ENCODE data around the gene SNCAIP.
"Not testable (repeated sequence)": the region's sequence is repeated elsewhere in the genome, so short reads cannot be mapped to it uniquely, and the experiment has no call there.

The SNCAIP gene

GRCh38 chr5:122353361-122353760 lies 41.3 kb downstream of the SNCAIP start:
- H3K27me3 ChIP-seq (replicated peaks; ENCODE audit: control insufficient read depth, insufficient read depth, low read length, poor library complexity, severe bottlenecking); H3K27ac ChIP-seq (ENCODE audit: insufficient read depth, low read length, poor library complexity, severe bottlenecking): not testable (repeated sequence)

GRCh38 chr5:122354293-122354692 lies 42.3 kb downstream of the SNCAIP start:
- Histone ChIP-seq H3K27me3 (replicated peaks; ENCODE audit: control insufficient read depth, insufficient read depth, low read length, poor library complexity, severe bottlenecking) (no peaks in the 10 kb centered on the region), H3K4me3 (ENCODE audit: insufficient read depth, low read depth, low read length, poor library complexity, severe bottlenecking) (no peak overlapping the region), H3K9me3 (ENCODE audit: control insufficient read depth, low read length) (no peaks in the 10 kb centered on the region), H3K36me3 (ENCODE audit: control insufficient read depth, insufficient read depth, low read length) (no peaks in the 10 kb centered on the region), H3K27ac (ENCODE audit: insufficient read depth, low read length, poor library complexity, severe bottlenecking) (no peak overlapping the region), H3K4me1 (ENCODE audit: control insufficient read depth, insufficient read depth, low read length, poor library complexity, severe bottlenecking) (no peaks in the 10 kb centered on the region)
- no peak for DNase-seq

More at GRCh38 chr5:122353361-122353760, 41.3 kb downstream of the SNCAIP start:
- not testable (repeated sequence) for H3K4me1 ChIP-seq (ENCODE audit: control insufficient read depth, insufficient read depth, low read length, poor library complexity, severe bottlenecking); H3K36me3 ChIP-seq (ENCODE audit: control insufficient read depth, insufficient read depth, low read length); H3K4me3 ChIP-seq (ENCODE audit: insufficient read depth, low read depth, low read length, poor library complexity, severe bottlenecking); H3K9me3 ChIP-seq (ENCODE audit: control insufficient read depth, low read length); DNase-seq

GRCh38 chr5:122355324-122355723 lies 43.3 kb downstream of the SNCAIP start:
- Histone ChIP-seq H3K27me3 (replicated peaks; ENCODE audit: control insufficient read depth, insufficient read depth, low read length, poor library complexity, severe bottlenecking) (no peaks in the 10 kb centered on the region), H3K27ac (ENCODE audit: insufficient read depth, low read length, poor library complexity, severe bottlenecking) (no peak overlapping the region), H3K9me3 (ENCODE audit: control insufficient read depth, low read length) (no peaks in the 10 kb centered on the region), H3K36me3 (ENCODE audit: control insufficient read depth, insufficient read depth, low read length) (no peaks in the 10 kb centered on the region), H3K4me3 (ENCODE audit: insufficient read depth, low read depth, low read length, poor library complexity, severe bottlenecking) (no peak overlapping the region), H3K4me1 (ENCODE audit: control insufficient read depth, insufficient read depth, low read length, poor library complexity, severe bottlenecking) (no peaks in the 10 kb centered on the region)
- no peak for DNase-seq

DNA sequence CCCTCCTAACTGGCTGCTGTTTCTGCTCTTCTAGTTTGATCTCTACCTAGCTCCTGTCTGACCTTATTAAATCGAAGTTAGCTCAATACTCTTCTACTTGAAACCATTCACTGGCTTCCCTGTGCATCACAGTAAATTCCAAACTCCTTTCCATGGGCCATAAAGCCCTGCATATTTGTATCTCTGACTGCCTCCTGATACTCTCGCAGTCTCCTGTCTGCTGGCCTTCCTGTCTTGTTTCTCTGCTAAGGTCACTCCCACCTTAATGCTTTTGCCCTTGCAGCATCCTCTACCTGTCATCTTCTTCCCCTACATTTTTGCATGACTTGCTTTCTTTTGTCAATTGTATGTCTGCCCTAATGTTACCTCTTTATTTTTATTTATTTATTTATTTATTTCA lies 44.8 kb downstream of the SNCAIP start:
- DNase-seq: no peak
- no peaks in the 10 kb centered on the region for H3K9me3 ChIP-seq (ENCODE audit: control insufficient read depth, low read length)
- no peak overlapping the region for H3K4me3 ChIP-seq (ENCODE audit: insufficient read depth, low read depth, low read length, poor library complexity, severe bottlenecking)
- no peaks in the 10 kb centered on the region for H3K4me1 ChIP-seq (ENCODE audit: control insufficient read depth, insufficient read depth, low read length, poor library complexity, severe bottlenecking)
- no peak overlapping the region for H3K27ac ChIP-seq (ENCODE audit: insufficient read depth, low read length, poor library complexity, severe bottlenecking)
- H3K36me3 ChIP-seq (ENCODE audit: control insufficient read depth, insufficient read depth, low read length): no peaks in the 10 kb centered on the region
- H3K27me3 ChIP-seq (replicated peaks; ENCODE audit: control insufficient read depth, insufficient read depth, low read length, poor library complexity, severe bottlenecking): no peaks in the 10 kb centered on the region

- no peaks in the 10 kb centered on the region for H3K9me3 ChIP-seq (ENCODE audit: control insufficient read depth, low read length)
- no peaks in the 10 kb centered on the region for H3K27me3 ChIP-seq (replicated peaks; ENCODE audit: control insufficient read depth, insufficient read depth, low read length, poor library complexity, severe bottlenecking)
- no peak for DNase-seq
- H3K27ac ChIP-seq (ENCODE audit: insufficient read depth, low read length, poor library complexity, severe bottlenecking): no peak overlapping the region
- H3K4me1 ChIP-seq (ENCODE audit: control insufficient read depth, insufficient read depth, low read length, poor library complexity, severe bottlenecking): no peaks in the 10 kb centered on the region
- no peak overlapping the region for H3K4me3 ChIP-seq (ENCODE audit: insufficient read depth, low read depth, low read length, poor library complexity, severe bottlenecking)
- no peaks in the 10 kb centered on the region for H3K36me3 ChIP-seq (ENCODE audit: control insufficient read depth, insufficient read depth, low read length)
These were observed 46.4 kb downstream of the SNCAIP start for GRCh38 chr5:122358372-122358979.

GRCh38 chr5:122362361-122362760 lies 50.3 kb downstream of the SNCAIP start:
- no peaks in the 10 kb centered on the region for H3K36me3 ChIP-seq (ENCODE audit: control insufficient read depth, insufficient read depth, low read length)
- H3K9me3 ChIP-seq (ENCODE audit: control insufficient read depth, low read length): no peaks in the 10 kb centered on the region
- no peak overlapping the region for H3K27ac ChIP-seq (ENCODE audit: insufficient read depth, low read length, poor library complexity, severe bottlenecking)
- no peak overlapping the region for H3K4me3 ChIP-seq (ENCODE audit: insufficient read depth, low read depth, low read length, poor library complexity, severe bottlenecking)
- H3K27me3 ChIP-seq (replicated peaks; ENCODE audit: control insufficient read depth, insufficient read depth, low read length, poor library complexity, severe bottlenecking): no peaks in the 10 kb centered on the region
- H3K4me1 ChIP-seq (ENCODE audit: control insufficient read depth, insufficient read depth, low read length, poor library complexity, severe bottlenecking): no peaks in the 10 kb centered on the region
- no peak for DNase-seq

- no peaks in the 10 kb centered on the region for H3K4me1 ChIP-seq (ENCODE audit: control insufficient read depth, insufficient read depth, low read length, poor library complexity, severe bottlenecking)
- H3K9me3 ChIP-seq (ENCODE audit: control insufficient read depth, low read length): no peaks in the 10 kb centered on the region
- H3K27ac ChIP-seq (ENCODE audit: insufficient read depth, low read length, poor library complexity, severe bottlenecking): no peak overlapping the region
- no peak overlapping the region for H3K4me3 ChIP-seq (ENCODE audit: insufficient read depth, low read depth, low read length, poor library complexity, severe bottlenecking)
- H3K27me3 ChIP-seq (replicated peaks; ENCODE audit: control insufficient read depth, insufficient read depth, low read length, poor library complexity, severe bottlenecking): no peaks in the 10 kb centered on the region
- DNase-seq: no peak
- no peaks in the 10 kb centered on the region for H3K36me3 ChIP-seq (ENCODE audit: control insufficient read depth, insufficient read depth, low read length)
These were observed 51.6 kb downstream of the SNCAIP start for GRCh38 chr5:122363623-122364022.

GRCh38 chr5:122366501-122366900 lies 54.5 kb downstream of the SNCAIP start:
- H3K27me3 ChIP-seq (replicated peaks; ENCODE audit: control insufficient read depth, insufficient read depth, low read length, poor library complexity, severe bottlenecking): no peaks in the 10 kb centered on the region
- no peak for DNase-seq
- H3K4me1 ChIP-seq (ENCODE audit: control insufficient read depth, insufficient read depth, low read length, poor library complexity, severe bottlenecking): no peaks in the 10 kb centered on the region
- H3K36me3 ChIP-seq (ENCODE audit: control insufficient read depth, insufficient read depth, low read length): no peaks in the 10 kb centered on the region
- H3K9me3 ChIP-seq (ENCODE audit: control insufficient read depth, low read length): no peaks in the 10 kb centered on the region
- H3K27ac ChIP-seq (ENCODE audit: insufficient read depth, low read length, poor library complexity, severe bottlenecking): no peak overlapping the region
- H3K4me3 ChIP-seq (ENCODE audit: insufficient read depth, low read depth, low read length, poor library complexity, severe bottlenecking): no peak overlapping the region

DNA sequence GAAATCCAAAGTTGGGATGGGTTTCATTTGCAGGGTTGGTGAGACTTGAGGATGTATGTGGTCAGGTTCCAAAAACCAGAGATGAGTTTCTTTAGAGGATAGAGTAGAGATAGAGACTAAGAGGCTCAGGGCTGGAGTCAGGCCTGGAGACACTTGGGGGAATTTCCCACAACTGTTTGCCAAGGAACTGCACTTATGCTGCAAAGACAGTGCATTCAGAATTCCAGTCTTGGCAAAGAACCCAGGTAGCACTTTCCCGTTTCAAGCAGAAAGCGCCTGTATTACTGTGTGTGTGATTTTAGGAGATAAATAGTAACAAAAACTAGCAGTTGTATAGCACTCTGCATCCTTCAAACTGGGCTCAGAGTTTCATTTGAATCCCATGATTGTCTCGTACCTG lies 55.4 kb downstream of the SNCAIP start:
- Histone ChIP-seq H3K27ac (ENCODE audit: insufficient read depth, low read length, poor library complexity, severe bottlenecking) (no peak overlapping the region), H3K27me3 (replicated peaks; ENCODE audit: control insufficient read depth, insufficient read depth, low read length, poor library complexity, severe bottlenecking) (no peaks in the 10 kb centered on the region), H3K9me3 (ENCODE audit: control insufficient read depth, low read length) (no peaks in the 10 kb centered on the region), H3K4me3 (ENCODE audit: insufficient read depth, low read depth, low read length, poor library complexity, severe bottlenecking) (no peak overlapping the region), H3K36me3 (ENCODE audit: control insufficient read depth, insufficient read depth, low read length) (no peaks in the 10 kb centered on the region), H3K4me1 (ENCODE audit: control insufficient read depth, insufficient read depth, low read length, poor library complexity, severe bottlenecking) (no peaks in the 10 kb centered on the region)
- DNase-seq: no peak

DNA sequence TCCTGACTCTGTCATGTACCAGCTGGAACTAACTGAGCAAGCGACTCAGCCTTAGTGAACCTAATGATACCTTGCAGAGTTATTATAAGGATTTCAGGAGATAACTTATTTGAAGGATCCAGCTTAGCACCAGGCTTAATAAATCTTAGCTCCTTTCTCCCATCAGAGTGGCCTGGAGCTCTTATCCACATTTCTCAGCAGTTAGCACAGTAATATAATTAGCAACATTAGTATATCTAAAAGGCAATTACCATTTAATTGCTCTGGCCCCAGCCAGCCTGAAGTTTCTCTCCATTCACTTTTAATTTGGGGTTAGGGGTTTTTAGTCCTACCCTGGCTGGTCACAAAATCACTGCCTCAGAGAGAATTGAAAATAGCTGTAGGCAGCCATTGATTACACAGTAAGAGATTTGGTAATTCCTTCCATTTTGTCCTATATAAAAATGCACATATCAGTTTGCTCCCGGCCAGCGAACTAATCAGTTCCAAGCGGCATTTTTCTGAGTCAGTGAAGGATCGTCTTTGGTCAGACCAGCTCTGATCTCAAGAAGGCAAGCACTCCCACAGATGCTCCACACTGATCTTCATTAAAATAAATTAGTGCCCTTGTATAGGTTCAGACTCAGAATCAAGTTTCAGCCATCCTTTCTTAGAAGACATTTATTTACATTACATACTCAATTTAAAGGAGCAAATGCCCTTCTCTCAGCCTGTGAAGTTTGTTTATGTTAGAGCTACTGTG lies 56.6 kb downstream of the SNCAIP start:
- Histone ChIP-seq H3K4me3 (ENCODE audit: insufficient read depth, low read depth, low read length, poor library complexity, severe bottlenecking) (no peak overlapping the region), H3K27me3 (replicated peaks; ENCODE audit: control insufficient read depth, insufficient read depth, low read length, poor library complexity, severe bottlenecking) (no peaks in the 10 kb centered on the region), H3K27ac (ENCODE audit: insufficient read depth, low read length, poor library complexity, severe bottlenecking) (no peak overlapping the region), H3K4me1 (ENCODE audit: control insufficient read depth, insufficient read depth, low read length, poor library complexity, severe bottlenecking) (no peaks in the 10 kb centered on the region), H3K9me3 (ENCODE audit: control insufficient read depth, low read length) (no peaks in the 10 kb centered on the region), H3K36me3 (ENCODE audit: control insufficient read depth, insufficient read depth, low read length) (no peaks in the 10 kb centered on the region)
- no peak for DNase-seq
